Hematopoietic multipotent progenitor cell treated with erythropoietin and hydrocortisone succinate and interleukin-3 and kit ligand, for 4 days (in vitro differentiated cells): ENCODE results near the gene IL1RAP.
"Not testable (repeated sequence)": the region's sequence is repeated elsewhere in the genome, so short reads cannot be mapped to it uniquely, and the experiment has no call there.

Source experiments
- DNase-seq: peaks from one replicate; pipeline ENCODE4 v3.0.0-alpha.2; 2015

Gene IL1RAP, protein sequence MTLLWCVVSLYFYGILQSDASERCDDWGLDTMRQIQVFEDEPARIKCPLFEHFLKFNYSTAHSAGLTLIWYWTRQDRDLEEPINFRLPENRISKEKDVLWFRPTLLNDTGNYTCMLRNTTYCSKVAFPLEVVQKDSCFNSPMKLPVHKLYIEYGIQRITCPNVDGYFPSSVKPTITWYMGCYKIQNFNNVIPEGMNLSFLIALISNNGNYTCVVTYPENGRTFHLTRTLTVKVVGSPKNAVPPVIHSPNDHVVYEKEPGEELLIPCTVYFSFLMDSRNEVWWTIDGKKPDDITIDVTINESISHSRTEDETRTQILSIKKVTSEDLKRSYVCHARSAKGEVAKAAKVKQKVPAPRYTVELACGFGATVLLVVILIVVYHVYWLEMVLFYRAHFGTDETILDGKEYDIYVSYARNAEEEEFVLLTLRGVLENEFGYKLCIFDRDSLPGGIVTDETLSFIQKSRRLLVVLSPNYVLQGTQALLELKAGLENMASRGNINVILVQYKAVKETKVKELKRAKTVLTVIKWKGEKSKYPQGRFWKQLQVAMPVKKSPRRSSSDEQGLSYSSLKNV

GRCh38 chr3:190513409-190514370, at the start of gene IL1RAP:
IL1RAP (plus strand) TSS chr3:190514085; CDS start chr3:190564290, 50,205 bp downstream.
- peak; percentile 97 for DNase-seq

DNA sequence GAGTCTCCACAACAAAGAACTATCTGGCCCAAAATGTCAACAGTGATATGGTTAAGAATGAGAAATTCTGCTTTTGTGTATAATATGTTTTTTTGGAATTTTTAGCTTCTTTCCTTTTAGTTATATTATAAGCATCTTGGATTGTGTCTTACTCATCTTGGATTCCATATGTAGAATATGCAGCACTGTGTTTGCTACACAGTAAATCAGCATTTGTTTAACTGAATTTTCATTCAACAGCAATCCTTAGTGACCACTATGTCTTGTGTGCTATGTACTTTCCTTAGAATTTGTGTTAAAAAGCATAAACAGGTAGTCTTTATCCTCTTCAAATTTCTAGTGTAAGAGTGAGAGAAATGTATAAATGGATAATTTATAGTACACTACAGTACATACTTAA, 46.0 kb upstream of the IL1RAP start:
- no peak for DNase-seq

- DNase-seq: not testable (repeated sequence)
These were observed 40.6 kb upstream of the IL1RAP start for GRCh38 chr3:190473261-190473660.

- no peak for DNase-seq
These were observed 32.1 kb upstream of the IL1RAP start for GRCh38 chr3:190481779-190482178.

DNA sequence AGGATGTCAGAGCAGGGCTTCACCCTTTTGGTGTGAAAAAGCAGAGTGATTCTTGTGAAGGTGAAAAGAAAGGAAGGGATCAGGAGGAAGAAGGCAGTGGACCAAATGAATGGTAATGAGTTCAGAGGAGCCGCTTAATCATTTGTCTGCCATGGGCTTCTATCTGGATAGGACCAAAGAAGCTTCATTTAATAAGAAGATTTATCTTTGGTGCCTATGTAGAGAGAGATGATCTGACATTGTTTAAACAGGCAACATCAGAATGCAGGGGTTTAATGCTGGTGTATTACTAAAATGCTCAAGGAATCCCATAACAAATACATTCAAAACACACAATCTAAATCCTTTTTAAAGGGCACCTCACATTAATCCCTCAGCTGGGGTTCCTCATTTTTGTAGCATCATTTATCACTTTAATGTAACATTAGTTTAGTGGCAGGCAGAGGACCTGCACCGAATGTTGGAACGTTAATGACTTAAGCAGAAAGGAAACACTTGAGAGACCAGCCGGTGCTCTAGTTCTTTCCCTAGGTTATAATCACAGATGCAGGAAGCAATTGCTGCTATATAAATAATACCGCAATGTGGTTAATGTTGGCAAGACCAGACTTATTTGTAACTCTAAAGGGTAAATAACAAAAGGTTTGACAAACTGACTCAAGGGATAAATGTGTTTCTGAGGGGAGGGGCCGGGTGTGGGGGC, 27.9 kb upstream of the IL1RAP start:
- DNase-seq: peak; percentile 68

- no peak for DNase-seq
These were observed 27.4 kb upstream of the IL1RAP start for GRCh38 chr3:190486533-190486864.

GRCh38 chr3:190486908-190487607, 26.8 kb upstream of the IL1RAP start:
- DNase-seq: no peak

DNA sequence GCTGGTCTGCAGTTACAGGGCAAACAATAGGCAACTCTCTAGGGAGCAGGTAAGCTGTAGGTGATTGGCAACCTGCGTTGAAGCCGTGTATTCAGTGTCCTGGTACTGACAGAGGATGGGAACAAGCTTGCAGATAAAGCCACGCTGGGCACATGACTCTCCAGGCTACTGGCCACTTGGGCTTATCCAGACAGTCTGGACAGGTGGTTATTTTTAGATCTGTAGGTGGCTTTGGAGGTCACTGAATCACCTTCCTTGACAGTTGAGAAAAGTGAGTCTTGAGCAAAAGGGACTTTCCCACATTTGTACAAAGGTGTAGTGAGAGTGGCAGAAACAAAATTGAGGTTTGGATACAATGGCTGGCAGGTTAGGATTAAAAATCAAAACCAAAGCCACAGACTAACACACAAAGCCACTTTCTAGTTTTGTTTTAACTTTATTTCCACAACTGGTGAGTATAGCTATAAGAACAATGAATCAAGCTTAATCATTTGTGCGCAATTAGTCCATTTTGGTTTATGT, 22.3 kb upstream of the IL1RAP start:
- DNase-seq: no peak

- DNase-seq: no peak
These were observed 21.8 kb upstream of the IL1RAP start for GRCh38 chr3:190492129-190492528.

DNA sequence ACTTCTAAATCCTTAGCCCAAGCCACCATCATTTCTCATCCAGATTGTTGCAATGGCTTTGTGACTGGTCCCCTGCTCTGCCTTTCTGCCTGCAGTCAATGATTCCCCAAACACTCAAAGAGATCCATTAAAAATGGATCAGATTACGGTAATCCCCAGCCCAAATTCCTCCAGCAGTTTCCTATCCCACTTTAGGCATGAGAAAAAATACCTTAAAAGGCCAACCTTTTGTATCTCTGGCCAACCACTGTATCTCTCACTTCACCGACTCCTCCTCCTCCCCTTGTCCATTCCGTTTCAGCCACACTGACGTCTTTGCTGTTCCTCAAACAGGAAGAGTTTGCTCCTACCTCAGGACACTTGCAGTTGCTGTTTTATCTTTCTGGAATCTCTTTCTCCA, 20.9 kb upstream of the IL1RAP start:
- no peak for DNase-seq

DNA sequence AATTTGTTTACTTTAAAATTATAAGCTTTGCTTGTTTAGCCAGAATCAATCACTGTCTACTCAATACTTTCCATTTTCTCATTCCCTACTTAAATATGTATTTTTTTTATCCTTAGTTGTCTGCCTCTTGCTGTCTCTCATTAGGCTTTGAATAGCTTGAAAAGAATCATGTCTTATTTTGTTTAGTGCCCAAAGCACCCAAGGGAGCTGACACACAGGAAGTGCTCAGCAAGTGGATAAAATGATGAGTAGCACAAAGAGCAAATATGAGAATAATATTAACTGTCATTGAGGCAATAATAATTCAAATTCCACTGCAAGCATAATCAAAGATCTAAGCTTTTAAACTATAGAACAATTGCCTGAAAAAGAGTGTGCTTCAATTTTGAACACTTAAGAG, 19.0 kb upstream of the IL1RAP start:
- DNase-seq: no peak

DNA sequence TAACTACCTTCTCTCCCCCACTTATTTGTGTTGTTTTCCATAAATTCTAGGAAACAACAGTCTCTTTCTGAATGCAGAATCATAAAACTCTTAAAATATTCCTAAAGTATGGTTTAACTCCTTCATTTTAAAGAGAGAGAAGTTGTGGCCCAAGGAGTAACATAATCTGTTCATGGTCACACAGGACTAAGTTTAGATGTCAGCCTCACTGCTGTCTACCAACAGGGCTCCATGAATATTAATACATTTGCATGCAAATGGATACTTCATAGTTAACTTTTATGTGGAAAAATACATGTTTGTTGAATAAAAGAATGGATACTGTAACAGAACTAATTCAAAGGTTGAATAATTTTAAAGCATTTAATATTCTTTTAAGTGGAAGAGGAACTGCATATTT, 18.5 kb upstream of the IL1RAP start:
- no peak for DNase-seq

- DNase-seq: no peak
These were observed 18.1 kb upstream of the IL1RAP start for GRCh38 chr3:190495796-190496195.

- DNase-seq: no peak
These were observed 17.0 kb upstream of the IL1RAP start for GRCh38 chr3:190496859-190497258.

- no peak for DNase-seq
These were observed 16.1 kb upstream of the IL1RAP start for GRCh38 chr3:190497811-190498210.

- DNase-seq: no peak
These were observed 15.6 kb upstream of the IL1RAP start for GRCh38 chr3:190498293-190498692.

GRCh38 chr3:190499122-190499521, 14.8 kb upstream of the IL1RAP start:
- DNase-seq: no peak

DNA sequence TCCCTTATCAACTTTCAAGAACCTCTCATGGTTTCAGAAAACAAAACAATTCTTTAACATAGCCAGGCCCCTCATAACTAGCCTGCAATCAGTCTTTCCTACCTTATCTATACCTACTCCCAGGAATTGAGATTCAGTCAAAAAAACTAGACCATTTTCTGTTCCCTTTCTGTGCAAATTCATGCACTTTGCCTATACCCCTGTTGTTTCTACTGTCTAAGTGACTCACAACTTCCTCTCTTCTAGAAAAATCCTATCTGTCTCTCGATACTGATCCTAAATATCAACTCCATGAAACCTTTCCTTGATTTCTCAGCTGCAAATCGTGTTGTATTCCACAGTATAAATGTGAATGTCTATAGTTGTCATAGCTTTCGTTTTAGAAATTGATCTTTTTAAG, 10.9 kb upstream of the IL1RAP start:
- no peak for DNase-seq

GRCh38 chr3:190504354-190505125, 9.3 kb upstream of the IL1RAP start:
- peak; percentile 62 for DNase-seq

DNA sequence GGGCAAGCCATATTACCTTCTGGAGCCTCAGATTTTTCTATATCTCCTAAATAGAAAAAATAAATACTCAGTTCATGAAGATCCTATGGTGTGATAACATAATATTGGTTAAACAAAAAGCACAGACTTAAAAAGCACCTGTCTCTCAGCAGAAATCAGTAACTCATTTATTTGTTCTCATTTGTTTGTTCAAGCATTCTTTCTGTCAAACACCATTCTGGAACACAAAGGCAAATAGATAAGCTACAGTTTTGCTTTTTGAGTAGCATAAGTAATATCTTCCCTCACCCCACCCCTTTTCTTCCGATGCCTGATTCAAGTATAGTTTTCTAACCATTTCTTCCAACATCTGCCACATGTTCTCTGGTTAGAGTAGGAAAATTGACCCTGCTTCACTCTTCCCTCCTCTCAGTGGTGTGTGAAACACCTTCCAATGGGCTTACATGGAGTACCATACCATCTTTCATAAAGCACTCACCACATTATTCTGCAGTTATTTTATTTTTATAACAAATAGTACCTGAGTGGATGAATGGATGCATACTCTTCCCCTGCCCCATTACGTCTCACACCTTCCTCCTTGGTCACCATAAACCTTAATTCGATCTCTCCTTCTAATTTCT, 8.4 kb upstream of the IL1RAP start:
- DNase-seq: no peak

- DNase-seq: no peak
These were observed 7.6 kb upstream of the IL1RAP start for GRCh38 chr3:190506271-190506670.
